Endothelial cell of umbilical vein (primary cell): ENCODE results near the gene NTSR1. TPM values are rescaled to one million over a fixed set of nuclear protein-coding genes. Genes with fewer than 3 reads are reported as not detected.

ENCODE experiments used
- BruUV-seq: library from RNA; stranded (reverse); fragments of 400-500 nt; replicated peaks from 2 replicates; lab custom pipeline; 2021; lab: Mats Ljungman, UMichigan
- CTCF ChIA-PET: fragments of 300-600, 350-600 bp; sonication (Branson Sonifier 250); formaldehyde crosslinking; loops from one replicate; lab custom pipeline; 2021; ENCODE audit warnings: antibody characterized with exemption, inconsistent platforms; lab: Charles Lee
- POLR2A ChIA-PET: fragments of 300-600, 350-600 bp; sonication (Branson Sonifier 250); formaldehyde crosslinking; loops from one replicate; lab custom pipeline; 2021; ENCODE audit warnings: antibody characterized with exemption, inconsistent platforms; lab: Charles Lee
- DNase-seq: peaks from one replicate; pipeline ENCODE4 v3.0.0-alpha.2; 2011; ENCODE audit warnings: low read depth, low spot score
- FAIRE-seq: peaks from 2 replicates; lab custom pipeline; 2011; peaks lifted over from hg19 to GRCh38; lab: Jason Lieb, UNC
- H2AFZ ChIP-seq: 2 replicates; pipeline ENCODE4 v1.6.0; 2012; ENCODE audit warnings: low read depth, low read length, control low read depth, inconsistent platforms
- H3K27ac ChIP-seq: 2 replicates; pipeline ENCODE4 v1.5.1; 2011; ENCODE audit warnings: low read depth, mild to moderate bottlenecking, control low read depth, low read length, moderate library complexity; ENCODE audit not compliant: insufficient read depth
- H3K27me3 ChIP-seq, 2 experiments: 2 replicates each; pipeline versions ENCODE4 v1.6.0 to v1.6.1; 2011; ENCODE audit warnings: low read length in 2 of 2, mixed read lengths in 1 of 2; ENCODE audit not compliant: control insufficient read depth in 2 of 2, insufficient read depth in 2 of 2
- H3K36me3 ChIP-seq, 2 experiments: 2 replicates in 1 of 2; 3 replicates in 1 of 2; pipeline ENCODE4 v1.5.1; 2011; ENCODE audit warnings: low read length in 2 of 2, mild to moderate bottlenecking in 1 of 2, moderate library complexity in 1 of 2; ENCODE audit not compliant: control insufficient read depth in 2 of 2, insufficient read depth in 2 of 2; ENCODE audit errors: extremely low read depth in 1 of 2
- H3K4me1 ChIP-seq: 3 replicates; pipeline ENCODE4 v1.5.1; 2011; ENCODE audit warnings: mild to moderate bottlenecking, low read length; ENCODE audit not compliant: control insufficient read depth, insufficient read depth; ENCODE audit errors: extremely low read depth
- H3K4me2 ChIP-seq: 2 replicates; pipeline ENCODE4 v1.6.1; 2011; ENCODE audit warnings: low read length, control low read depth, mixed read lengths; ENCODE audit not compliant: insufficient read depth
- H3K4me3 ChIP-seq, 3 experiments: fragments of 200-600 bp in 1 of 3; sonication (generic), shearing (Covaris generic) in 1 of 3; replicated peaks in 1 of 3; 2 replicates each; pipeline ENCODE4 v1.5.1; 2011 to 2016; ENCODE audit warnings: control low read depth in 3 of 3, low read length in 3 of 3, mild to moderate bottlenecking in 2 of 3, inconsistent platforms in 1 of 3, low read depth in 1 of 3, moderate library complexity in 1 of 3; ENCODE audit not compliant: insufficient read depth in 1 of 3
- H3K79me2 ChIP-seq: 2 replicates; pipeline ENCODE4 v1.6.0; 2012; ENCODE audit warnings: low read length, inconsistent platforms; ENCODE audit not compliant: control insufficient read depth, insufficient read depth
- H3K9ac ChIP-seq: replicated peaks from 2 replicates; pipeline ENCODE3; 2011; ENCODE audit warnings: low read length, control low read depth; ENCODE audit not compliant: insufficient read depth; ENCODE audit errors: extremely low read depth
- H3K9me1 ChIP-seq: replicated peaks from 3 replicates; pipeline ENCODE4 v1.6.0; 2011; ENCODE audit warnings: mild to moderate bottlenecking, low read length; ENCODE audit not compliant: control insufficient read depth, insufficient read depth; ENCODE audit errors: extremely low read depth
- H3K9me3 ChIP-seq: replicated peaks from 2 replicates; pipeline ENCODE4 v1.5.1; 2012; ENCODE audit warnings: low read length, inconsistent platforms; ENCODE audit not compliant: control insufficient read depth, insufficient read depth
- H4K20me1 ChIP-seq: replicated peaks from 2 replicates; pipeline ENCODE3; 2011; ENCODE audit warnings: mild to moderate bottlenecking, low read length; ENCODE audit not compliant: control insufficient read depth, insufficient read depth; ENCODE audit errors: extremely low read depth
- GATA2 ChIP-seq: IDR thresholded peaks from 2 replicates; pipeline ENCODE4 v1.7.0; 2011; ENCODE audit warnings: low read depth, mild to moderate bottlenecking, moderate library complexity, mixed read lengths, low read length; ENCODE audit not compliant: insufficient read length, insufficient read depth
- JUN ChIP-seq: IDR thresholded peaks from 2 replicates; pipeline ENCODE4 v1.6.1; 2011; ENCODE audit warnings: borderline replicate concordance, low read depth; ENCODE audit not compliant: insufficient read length, insufficient read depth
- MYC ChIP-seq: IDR thresholded peaks from one replicate; pipeline ENCODE4 v1.6.1; 2011; ENCODE audit warnings: mild to moderate bottlenecking, low read depth, low read length
- POLR2A ChIP-seq: IDR thresholded peaks from 2 replicates; pipeline ENCODE4 v1.6.1; 2012; ENCODE audit warnings: low read depth, mild to moderate bottlenecking, control low read depth, low read length
- POLR2AphosphoS5 ChIP-seq: IDR thresholded peaks from 2 replicates; pipeline ENCODE4 v1.6.1; 2012; ENCODE audit warnings: low read depth, mild to moderate bottlenecking, control low read depth, low read length, moderate library complexity; ENCODE audit not compliant: insufficient read depth
- dilution Hi-C: fragments of 300-500 bp; cut with MboI; formaldehyde crosslinking; loops from one replicate; pipeline ENCODE4 v1.15.0; 2019; ENCODE audit warnings: low sequenced_read_pairs; ENCODE audit not compliant: extremely low pct_ligation_motif_present
- intact Hi-C: fragments of 100-400 bp; cut with micrococcal nuclease; formaldehyde crosslinking; loops from one replicate; pipeline ENCODE4 v1.10.0; 2022
- polyA plus RNA-seq, 4 experiments: library from polyadenylated mRNA; depleted of rRNA in 3 of 4; stranded (reverse) in 3 of 4; unstranded in 1 of 4; fragments of >200 nt; gene quantifications; 2 replicates each; pipeline versions ENCODE4 v1.2.1 to v1.2.3, GENCODE V29; 2011 to 2012; ENCODE audit warnings: missing spikeins in 1 of 4
- total RNA-seq: library from RNA; stranded (reverse); gene quantifications from 2 replicates; pipeline ENCODE4 v1.2.3, GENCODE V29; 2021
- TF ChIP-seq, protein P1 (sequence below): IDR thresholded peaks from 2 replicates; pipeline ENCODE4 v1.6.1; 2011; ENCODE audit not compliant: insufficient read depth, insufficient read length
- TF ChIP-seq, protein P2 (sequence below), 2 donors: IDR thresholded peaks; 1 replicate in 1 of 2; 2 replicates in 1 of 2; pipeline ENCODE4 v1.5.1; 2011; ENCODE audit warnings: low read length in 2 of 2, mild to moderate bottlenecking in 2 of 2, moderate library complexity in 2 of 2, control low read depth in 1 of 2, inconsistent platforms in 1 of 2, low read depth in 1 of 2; ENCODE audit not compliant: insufficient read depth in 1 of 2; ENCODE audit errors: extremely low read depth in 1 of 2

Gene NTSR1
- total and polyA plus RNA-seq, 2 donors (not counting 3 experiments of a cell fraction or from before 2014, with no cell fraction given), result 0.14 to 2.1 TPM

DNA sequence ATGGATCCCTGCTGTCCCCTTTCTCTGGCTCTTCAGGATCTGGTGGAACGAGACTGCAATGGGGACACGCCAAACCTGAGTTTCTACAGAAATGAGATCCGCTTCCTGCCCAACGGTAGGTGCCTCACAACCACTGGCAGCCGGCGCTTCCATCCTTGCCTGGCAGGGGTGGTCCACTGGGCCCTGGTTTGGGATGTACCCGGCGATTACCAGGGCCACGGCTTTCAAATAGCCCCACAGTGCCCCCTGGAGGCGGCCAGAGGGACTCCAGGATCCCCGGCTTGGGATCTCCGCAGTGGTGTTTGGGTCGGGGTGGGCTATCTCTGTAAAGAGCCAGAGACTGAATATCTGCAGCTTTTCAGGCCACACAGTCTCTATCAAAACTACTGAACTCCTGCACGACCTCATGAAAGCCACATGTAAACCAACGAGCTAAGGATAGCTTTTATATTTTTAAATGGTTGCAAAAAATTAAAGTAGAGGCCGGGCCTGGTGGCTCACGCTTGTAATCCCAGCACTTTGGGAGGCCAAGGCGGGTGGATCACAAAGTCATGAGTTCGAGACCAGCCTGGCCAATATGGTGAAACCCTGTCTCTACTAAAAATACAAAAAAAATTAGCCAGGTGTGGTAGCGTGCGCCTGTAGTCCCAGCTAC lies 99.7 kb downstream of the NTSR1 start:
- Histone ChIP-seq H4K20me1 (no peaks in the 10 kb centered on the region), H3K4me3 (no peak overlapping the region), H3K4me1 (peaks cover 11% of the 10 kb centered on the region), H3K9me3 (no peaks in the 10 kb centered on the region), H3K27ac (no peak overlapping the region), H3K79me2 (peaks cover 23% of the 10 kb centered on the region), H3K9me1 (no peaks in the 10 kb centered on the region), H3K9ac (no peak overlapping the region), H3K27me3 (no peaks in the 10 kb centered on the region), H3K4me2 (no peak overlapping the region), H2AFZ (no peak overlapping the region), H3K36me3 (peaks cover 9 to 35% of the 10 kb centered on the region in 2 experiments)
- ChIA-PET CTCF (interaction anchor here (0.6 to 2.2 kb wide), 22 partner anchors 8 to 398 kb away, joined by 3 to 22 read pairs (median 4); partner anchors contain the start of genes COL9A3, MRGBP and NTSR1), POLR2A (no interaction called here)
- no TSS peak for BruUV-seq
- intact Hi-C loops (loop anchor here (1.0 to 10.0 kb wide), 5 partner anchors 17 to 424 kb away; partner anchors contain the start of gene RPS21), dilution Hi-C loops (no loop called here)
- peak; percentile 69 for FAIRE-seq
- peak; percentile 44 for DNase-seq
- TF ChIP-seq GATA2, result no peak
- TF ChIP-seq, protein P1, sequence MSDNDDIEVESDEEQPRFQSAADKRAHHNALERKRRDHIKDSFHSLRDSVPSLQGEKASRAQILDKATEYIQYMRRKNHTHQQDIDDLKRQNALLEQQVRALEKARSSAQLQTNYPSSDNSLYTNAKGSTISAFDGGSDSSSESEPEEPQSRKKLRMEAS, result no peak
- TF ChIP-seq MYC, result no peak
- no peak for TF ChIP-seq POLR2AphosphoS5
- TF ChIP-seq, protein P2, sequence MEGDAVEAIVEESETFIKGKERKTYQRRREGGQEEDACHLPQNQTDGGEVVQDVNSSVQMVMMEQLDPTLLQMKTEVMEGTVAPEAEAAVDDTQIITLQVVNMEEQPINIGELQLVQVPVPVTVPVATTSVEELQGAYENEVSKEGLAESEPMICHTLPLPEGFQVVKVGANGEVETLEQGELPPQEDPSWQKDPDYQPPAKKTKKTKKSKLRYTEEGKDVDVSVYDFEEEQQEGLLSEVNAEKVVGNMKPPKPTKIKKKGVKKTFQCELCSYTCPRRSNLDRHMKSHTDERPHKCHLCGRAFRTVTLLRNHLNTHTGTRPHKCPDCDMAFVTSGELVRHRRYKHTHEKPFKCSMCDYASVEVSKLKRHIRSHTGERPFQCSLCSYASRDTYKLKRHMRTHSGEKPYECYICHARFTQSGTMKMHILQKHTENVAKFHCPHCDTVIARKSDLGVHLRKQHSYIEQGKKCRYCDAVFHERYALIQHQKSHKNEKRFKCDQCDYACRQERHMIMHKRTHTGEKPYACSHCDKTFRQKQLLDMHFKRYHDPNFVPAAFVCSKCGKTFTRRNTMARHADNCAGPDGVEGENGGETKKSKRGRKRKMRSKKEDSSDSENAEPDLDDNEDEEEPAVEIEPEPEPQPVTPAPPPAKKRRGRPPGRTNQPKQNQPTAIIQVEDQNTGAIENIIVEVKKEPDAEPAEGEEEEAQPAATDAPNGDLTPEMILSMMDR (IDR thresholded peaks at IDR 0.05; ENCODE audit: extremely low read depth in 1 of 2, insufficient read depth in 1 of 2, low read depth in 1 of 2, low read length in 2 of 2), result peak; percentile 78 to 93
- no peak for TF ChIP-seq JUN
- TF ChIP-seq POLR2A, result no peak
